HG03108 (cell line): ENCODE results near the gene IL13RA1.
"Not testable (repeated sequence)": the region's sequence is repeated elsewhere in the genome, so short reads cannot be mapped to it uniquely, and the experiment has no call there.

ENCODE experiments used
- ATAC-seq: cut with Tn5 transposase; IDR thresholded peaks from one replicate; pipeline ENCODE4 v1.9.1; 2021; ENCODE audit warnings: moderate library complexity; ENCODE audit not compliant: unreplicated experiment

IL13RA1 gene

DNA sequence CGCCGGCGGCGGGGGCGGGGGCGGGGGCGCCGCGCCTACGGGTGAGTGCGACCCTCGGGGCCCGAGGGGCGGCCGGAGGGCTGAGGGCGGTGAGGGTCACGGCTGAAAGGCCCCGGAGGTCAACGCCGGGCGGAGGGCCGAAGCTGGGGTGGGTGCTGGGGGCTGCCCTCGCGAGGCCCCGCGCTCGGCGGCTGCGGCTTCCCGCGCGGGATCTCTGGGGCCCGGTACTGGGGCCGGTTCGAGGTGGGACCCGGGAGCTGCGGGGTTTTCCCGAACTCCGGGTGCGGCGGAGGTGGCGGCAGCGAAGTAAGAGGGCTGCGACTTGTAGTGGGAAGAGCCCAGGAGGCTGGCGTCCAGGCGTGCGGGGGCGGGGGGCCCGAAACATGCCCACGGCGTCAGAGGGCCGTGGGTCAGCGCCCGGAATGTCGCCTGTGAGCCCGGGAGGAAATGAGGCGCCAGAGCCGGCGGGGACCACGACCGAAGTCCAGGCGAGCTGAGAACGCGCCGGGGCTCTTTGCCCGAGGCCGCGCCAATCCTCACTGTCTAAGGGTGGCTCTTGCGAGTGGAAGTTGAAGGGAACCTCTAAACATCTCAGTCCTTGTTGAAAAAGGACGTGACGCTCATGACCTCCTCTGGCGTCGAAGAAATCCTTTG lies 407 bp downstream of the IL13RA1 start:
- no peak for ATAC-seq

DNA sequence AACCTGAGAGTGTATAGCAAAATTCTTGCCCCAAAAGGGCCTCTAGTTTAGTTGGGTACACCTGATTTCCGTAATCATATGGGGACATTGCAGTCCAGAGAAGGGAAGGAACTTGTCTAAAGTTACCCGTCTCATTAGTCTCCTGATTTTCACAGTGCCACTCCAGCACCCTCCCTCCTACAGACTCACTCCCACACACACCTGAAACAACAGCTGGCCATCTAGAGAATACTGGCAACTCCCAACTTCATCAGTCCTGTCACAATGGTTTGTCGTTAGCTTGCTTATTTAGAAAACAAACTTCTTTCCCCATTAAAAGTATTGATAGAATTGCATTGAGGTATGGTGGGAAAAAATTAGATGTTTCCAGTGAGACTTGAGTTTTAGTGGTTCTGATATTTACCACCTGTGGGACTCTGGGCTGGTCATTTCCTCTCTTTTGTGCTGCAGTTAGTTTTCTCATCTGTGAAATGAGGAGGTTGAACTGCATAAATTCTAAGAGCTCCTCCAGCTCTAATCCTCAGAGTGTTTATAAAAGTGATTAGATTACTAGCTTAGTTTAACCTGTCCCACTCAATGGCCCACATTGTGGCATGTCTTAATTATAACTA lies 1.7 kb downstream of the IL13RA1 start:
- ATAC-seq: no peak

DNA sequence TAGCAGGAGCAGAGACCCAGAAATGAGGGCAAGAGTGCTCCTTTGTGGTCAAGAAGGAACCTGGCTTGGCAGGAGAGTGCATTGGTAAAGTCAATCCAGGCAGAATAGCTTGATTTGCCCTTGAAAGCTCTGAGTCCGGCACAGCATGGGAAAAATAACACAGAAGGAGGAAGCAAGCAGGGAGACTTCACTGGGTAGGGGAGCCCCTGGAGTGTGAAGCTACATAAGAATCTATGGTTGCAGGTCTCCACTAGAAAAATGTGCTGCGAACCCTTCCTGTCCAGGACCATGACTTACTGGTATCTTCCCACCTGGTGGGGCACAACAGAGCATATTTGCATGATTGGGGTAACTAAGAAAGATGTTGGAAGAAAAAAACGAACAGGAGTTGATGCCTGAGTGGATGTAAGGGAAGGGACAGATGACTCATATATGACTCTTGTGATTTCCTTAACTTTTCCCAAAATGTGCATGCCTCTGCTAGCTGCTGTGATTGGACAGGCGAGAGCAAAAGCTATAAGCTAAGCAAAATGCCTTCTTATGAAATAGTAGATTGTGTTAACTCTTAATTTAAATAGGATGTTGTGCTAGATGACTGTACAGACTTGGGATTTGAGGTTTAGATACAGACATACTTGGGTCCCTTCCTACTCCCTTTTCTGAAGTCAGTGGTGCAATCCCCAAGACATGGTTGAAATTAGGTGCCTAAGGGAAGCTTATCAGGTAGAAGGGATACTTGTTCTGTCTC lies 3.3 kb downstream of the IL13RA1 start:
- no peak for ATAC-seq

DNA sequence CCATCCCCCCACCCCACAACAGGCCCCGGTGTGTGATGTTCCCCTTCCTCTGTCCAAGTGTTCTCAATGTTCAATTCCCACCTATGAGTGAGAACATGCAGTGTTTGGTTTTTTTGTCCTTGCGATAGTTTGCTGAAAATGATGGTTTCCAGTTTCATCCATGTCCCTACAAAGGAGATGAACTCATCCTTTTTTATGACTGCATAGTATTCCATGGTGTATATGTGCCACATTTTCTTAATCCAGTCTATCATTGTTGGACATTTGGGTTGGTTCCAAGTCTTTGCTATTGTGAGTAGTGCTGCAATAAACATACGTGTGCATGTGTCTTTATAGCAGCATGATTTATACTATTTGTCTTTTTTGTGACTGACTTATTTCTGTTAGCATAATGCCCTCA lies 5.1 kb downstream of the IL13RA1 start:
- not testable (repeated sequence) for ATAC-seq

DNA sequence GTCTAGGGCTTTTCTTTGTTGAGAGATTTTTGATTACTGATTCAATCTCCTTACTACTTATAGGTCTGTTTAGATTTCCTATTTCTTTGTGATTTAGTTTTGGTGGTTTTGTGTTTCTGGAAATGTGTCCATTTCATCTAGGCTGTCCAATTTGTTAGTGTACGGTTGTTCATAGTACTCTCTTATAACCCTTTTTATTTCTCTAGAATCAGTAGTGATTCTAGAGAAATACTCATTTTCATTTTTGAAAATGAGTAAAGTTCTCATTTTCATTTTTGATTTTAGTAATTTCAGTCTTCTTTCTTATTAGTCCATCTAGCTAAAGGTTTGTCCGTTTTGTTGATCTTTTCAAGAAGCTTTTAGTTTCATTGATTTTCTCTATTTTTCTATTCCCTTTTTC lies 7.5 kb downstream of the IL13RA1 start:
- ATAC-seq: no peak

DNA sequence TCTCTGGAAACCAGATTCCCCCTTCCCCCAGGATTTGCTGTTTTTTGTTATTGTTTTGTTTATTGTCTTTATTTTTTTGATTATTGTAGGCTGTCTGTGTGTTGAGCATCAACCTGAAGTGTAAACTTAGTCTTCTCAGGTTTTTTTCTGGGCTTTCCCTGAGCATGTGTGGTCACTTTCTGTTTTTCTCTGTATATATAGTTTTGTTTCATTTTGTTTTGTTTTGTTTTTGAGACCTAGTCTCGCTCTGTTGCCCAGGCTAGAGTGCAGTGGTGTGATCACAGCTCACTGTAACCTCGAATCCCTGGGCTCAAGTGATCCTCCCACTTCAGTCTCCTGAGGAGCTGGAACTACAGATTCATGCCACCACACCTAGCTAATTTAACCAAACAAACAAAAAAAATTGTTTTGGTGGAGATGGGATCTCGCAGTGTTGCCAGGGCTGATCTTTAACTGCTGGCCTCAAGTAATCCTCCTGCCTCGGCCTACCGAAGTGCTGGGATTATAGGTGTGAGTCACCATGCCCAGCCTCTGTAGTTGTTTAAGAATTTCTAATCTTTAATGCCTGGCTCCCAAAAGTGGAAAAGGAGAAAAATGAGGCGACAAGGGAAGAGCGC lies 9.1 kb downstream of the IL13RA1 start:
- no peak for ATAC-seq

DNA sequence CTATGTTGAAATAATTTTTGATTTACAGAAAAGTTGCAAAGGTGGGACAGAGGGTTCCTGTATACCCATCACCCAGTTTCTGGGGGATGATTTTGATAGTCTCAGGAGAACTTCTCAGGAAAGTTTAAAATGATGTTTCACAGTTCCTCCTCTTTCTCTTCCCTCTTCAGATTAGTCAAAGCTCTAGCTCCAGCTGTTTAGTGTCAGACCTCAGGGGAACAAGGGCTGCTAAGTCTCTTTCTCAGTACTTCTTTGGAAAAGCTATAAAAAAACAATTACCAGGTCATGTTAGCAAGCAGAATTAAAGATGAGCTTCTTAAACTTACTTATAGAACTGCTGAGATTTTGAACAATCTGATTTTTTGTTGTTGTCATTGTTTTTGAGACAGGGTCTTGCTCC lies 12.2 kb downstream of the IL13RA1 start:
- ATAC-seq: no peak

DNA sequence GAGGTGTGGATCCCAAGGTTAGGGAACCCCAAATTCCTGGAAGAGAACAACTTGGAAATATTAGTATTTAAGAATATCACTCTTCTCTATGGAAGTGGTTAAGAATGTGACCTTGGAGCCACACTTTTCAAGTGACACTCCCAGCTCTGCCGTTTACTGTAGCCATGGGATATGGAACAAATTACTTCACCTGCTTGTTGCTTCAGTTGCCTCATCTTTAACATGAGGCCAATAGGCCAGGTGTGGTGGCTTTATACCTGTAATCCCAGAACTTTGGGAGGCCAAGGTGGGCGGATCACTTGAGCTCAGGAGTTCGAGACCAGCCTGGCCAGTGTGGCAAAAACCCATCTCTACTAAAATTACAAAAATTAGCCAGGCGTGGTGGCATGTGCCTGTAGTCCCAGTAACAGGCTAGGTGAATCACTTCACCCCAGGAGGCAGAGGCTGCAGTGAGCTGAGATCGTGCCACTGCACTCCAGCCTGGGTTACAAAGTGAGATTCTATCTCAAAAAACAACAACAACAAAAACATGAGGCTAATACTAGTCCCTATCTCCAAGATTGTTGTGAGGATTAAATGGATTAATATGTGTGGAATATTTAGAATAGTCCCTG lies 13.0 kb downstream of the IL13RA1 start:
- ATAC-seq: no peak

DNA sequence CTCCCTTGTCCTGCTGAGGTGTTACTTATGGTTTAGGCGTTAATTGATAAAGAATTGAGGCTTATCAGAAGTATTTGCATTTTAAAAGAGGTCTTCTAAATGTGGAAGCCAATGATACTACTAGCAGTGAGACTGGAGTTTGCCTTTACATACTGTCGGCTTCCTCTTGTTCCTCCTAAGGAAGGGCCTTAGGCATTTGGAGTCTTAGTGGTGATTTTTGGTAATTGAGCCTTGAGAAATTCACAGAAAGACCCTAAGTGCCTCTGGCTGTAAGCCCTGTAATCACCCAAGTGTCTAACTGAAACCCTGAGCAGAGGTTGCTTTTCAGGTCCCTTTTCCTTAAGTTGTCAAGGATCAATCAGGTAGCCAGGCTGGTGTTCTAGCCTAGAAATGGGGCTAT lies 14.8 kb downstream of the IL13RA1 start:
- no peak for ATAC-seq

DNA sequence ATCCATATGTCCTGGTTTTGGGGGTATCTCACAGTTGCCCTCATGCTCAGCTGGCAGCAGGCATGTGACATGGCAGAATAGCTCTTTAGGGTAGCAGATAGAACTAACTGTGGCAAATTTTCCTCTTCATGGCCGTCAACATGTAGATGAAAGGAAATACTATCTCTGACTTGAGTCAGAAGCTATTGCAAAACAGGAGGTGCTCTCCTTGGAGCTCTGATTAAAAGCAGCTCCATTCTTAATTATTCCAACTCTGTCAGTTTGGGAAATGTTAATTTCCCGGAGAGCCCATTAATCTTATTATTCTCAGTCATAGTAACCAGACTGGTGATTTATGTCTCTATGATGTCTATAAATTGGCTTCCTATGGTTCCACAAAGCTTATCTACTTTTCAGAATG lies 18.2 kb downstream of the IL13RA1 start:
- no peak for ATAC-seq

DNA sequence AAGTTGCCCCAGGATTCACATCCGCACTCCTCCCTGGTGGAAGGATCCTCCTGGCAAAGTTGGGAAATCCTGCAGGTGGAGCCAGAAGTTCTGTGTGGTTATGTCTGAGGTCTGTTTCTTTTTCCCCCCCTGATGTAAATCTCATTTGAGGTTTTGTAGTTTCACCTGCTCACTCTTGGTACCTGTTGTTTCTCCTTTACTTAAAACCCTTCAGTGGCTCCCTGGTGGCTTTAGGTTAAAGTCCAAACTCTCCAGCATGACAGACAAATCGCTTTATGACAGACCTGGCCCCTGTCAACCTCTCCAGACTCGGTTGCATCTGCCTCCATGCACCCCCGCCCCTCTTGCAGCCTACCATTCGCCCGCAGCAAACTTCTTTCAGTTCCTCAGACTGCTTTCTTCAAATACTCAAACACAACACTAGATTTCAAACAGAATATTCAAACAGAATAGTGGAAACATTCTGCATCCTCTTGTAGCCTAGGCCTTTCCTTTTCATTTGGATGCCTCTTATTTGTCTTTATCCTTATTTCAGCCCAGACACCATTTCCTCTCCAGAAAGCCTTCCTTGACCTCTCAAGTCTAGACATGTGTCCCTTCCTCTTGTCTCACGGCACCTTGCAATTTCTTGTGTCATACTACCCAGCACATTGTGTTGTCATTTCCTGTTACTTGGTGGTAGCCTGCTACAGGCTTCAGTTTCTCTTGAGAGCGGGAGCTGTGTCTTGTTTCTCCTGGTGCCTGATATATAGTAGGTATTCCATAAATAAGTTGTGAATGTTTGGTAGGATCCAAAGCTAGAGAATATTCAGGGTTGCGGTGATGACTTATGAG lies 24.8 kb downstream of the IL13RA1 start:
- peak; percentile 79 for ATAC-seq

DNA sequence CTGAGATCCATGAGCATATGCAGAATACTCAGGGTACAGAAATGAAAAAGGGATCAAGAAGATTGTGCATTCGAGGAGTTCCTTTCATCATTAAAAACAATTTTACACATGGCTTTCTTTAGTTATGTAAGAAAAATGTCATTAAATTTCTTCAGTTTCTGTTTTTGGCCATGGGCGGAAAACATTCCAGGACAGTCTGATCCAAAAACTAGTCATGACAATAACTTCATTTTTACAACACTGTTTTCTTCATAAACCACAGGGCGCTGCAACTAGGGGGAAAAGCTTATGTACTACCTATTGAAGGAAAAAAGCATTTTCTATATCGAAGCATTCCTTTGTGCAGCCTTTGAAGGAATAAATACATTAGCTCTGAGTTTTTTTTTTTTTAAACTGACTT lies 28.2 kb downstream of the IL13RA1 start:
- ATAC-seq: no peak

DNA sequence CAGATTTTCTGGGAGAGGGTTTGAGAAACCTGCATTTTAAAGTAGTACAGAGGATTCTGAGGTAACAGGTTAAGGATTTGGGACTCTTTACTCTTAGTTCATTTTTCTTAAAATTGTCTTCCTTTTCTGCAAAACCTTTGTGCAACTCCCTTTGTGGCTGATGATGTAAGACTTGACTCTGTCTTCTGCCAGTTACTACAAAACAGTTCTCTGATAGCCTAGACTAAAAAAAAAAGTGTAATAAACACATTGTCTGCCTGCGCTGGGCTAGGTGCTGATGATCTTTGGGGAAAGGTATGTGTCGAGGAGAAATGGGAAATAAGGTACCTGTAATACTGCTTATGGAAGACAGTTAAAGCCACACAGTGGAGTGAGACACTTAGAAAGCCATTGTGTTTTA lies 28.7 kb downstream of the IL13RA1 start:
- no peak for ATAC-seq

DNA sequence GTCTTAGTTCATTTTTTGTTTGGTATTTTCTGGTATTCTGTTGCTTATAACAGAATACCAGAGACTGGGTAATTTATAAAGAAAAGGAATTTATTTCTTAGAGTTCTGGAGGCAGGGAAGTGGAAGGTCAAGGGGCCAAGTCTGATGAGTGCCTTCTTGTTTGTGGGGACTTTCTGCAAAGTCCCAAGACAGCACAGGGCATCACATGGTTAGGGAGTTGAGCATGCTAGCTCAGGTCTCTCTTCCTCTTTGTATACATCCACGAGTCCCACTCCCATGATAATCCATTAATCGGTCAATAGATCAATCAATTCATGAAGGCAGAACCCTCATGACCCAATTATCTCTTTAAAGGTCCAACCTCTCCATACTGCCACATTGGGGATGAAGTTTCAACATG lies 31.1 kb downstream of the IL13RA1 start:
- ATAC-seq: no peak

DNA sequence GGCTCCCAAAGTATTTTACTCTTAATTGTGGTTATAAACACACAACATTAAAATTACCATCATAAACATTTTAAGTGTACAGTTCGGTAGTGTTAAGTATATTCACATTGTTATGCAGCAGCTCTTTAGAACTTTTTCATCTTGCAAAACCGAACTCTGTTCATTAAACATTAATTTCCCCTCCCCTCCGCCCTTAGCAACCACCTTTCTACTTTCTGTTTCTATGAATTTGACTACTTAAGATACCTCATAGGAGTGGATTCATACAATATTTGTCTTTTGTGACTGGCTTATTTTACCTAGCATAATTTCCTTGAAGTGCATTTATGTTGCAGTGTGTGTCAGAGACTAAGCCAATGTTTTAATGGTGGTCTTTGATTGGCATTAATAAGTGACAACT lies 32.6 kb downstream of the IL13RA1 start:
- ATAC-seq: no peak

DNA sequence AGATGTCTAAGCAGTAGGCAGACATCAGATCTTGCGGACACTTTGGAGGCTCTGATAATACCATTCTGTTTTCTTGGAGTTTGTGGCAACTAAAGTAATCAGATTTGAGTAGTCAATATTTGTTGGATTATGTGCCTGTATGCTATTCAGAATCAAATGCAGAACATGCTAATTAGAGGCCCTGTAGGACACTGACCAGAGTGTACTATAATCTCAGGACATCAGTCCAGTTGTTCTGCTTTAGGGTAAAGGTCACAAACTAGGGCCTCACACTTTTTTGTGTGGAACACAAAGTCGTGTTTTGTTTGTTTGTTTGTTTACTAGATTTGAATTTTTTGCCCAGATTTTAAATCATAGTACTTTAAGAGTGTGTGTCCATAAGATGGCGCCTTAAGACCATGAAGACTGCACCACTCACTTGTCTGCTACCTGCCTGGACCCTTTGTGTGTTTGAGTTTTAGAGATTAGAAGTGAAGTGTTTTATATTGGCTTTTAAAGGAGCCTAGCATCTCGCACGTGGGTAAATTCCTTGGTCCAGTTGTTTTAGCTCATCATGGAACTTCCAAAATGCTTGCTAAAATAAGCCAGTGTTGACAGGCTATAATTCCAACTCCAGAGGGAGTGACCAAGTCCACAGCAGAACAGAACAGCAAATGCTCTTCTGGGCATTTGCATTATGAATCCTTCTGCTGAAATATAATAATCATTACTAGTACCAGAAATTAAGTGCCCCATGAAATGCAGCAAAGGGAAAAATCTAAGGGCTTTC lies 34.7 kb downstream of the IL13RA1 start:
- ATAC-seq: no peak

DNA sequence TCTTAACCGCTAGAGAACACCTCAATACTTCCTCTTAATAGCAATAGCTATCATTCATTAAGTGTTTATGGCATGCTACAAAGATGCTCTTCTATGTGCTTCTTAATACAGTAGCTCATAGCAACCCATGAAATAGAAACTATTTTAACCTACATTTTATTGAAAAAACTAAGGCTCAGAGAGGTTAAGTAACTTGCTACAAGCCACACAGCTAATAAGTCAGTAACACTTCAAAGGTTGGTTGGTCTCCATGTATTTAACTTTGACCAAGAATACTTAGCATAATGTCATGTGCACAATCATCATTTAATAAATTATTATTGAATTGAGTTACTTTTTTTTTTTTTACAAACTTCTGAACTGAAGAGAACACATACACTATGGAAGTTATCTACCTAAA lies 36.1 kb downstream of the IL13RA1 start:
- ATAC-seq: no peak

DNA sequence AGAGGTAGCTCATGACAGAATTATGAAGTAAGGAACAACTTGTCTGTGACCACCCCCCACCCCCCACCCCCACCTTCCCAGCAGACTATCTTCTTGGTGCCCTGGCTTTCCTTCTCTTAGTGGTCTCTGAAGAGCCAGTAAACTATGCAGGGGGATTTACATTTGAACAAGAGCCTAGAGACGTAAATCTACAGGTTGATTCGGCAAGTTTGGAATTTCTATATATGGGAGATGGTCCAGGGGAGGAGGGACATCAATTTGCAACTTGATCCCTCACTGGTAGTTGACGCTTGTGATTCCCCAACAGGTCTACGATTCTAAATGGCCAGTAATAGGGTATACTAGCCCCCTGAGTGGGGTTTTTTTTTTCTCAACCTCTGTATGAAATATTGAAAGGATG lies 36.7 kb downstream of the IL13RA1 start:
- ATAC-seq: no peak

DNA sequence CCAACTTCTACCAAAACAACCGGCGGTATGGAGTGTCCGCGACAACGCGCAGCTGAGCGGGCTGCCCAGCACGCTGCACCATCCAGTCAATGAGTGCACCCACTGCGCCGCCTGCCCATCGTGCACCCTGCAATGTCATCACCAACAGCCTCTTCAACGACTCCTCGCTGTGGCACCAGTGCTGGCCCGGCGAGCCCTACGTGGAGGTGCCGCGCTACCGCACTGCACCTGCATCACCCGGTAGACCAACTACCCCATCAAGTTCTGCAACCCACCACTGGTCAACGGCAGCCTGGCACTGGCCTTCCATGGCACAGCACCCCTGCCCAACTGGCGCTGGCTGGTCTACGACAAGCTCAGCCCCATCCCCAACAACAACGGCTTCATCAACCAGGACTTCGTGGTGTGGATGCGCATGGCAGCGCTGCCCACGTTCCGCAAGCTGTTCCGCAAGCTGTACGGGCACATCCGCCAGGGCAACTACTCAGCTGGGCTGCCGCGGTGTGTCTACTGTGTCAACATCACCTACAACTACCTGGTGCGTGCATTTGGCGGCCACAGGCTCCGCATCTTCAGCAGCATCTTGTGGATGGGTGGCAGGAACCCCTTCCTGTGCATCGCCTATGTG lies 42.8 kb downstream of the IL13RA1 start:
- ATAC-seq: no peak
